HG03460 (cell line): ENCODE measurements around the gene C2CD4D.

Experiments
- ATAC-seq: cut with Tn5 transposase; IDR thresholded peaks from one replicate; pipeline ENCODE4 v1.9.1; 2021; ENCODE audit not compliant: unreplicated experiment

C2CD4D gene

GRCh38 chr1:151790940-151791651, 48.5 kb downstream of the C2CD4D start:
- ATAC-seq = no peak

GRCh38 chr1:151790071-151790939, 49.3 kb downstream of the C2CD4D start, which contains the start of gene TDRKH:
Gene TDRKH (minus strand): TSS chr1:151790500. CDS start chr1:151783022, 7,478 bp downstream.
- peak; percentile 95 for ATAC-seq
